ENCODE measurements around the gene CLK2. TPM values are rescaled to one million over a fixed set of nuclear protein-coding genes. Genes with fewer than 3 reads are reported as not detected.

Gene CLK2
- polyA plus RNA-seq, 1 donor (not counting 4 experiments of a cell fraction or from before 2014, with no cell fraction given): 45.3 TPM

GRCh38 chr1:155245163-155245524 lies 28.2 kb downstream of the CLK2 start:
- DNase-seq (ENCODE audit: low read depth, low spot score) (no peak), FAIRE-seq (no peak)
- no peaks in the 10 kb centered on the region for H3K79me2 ChIP-seq (ENCODE audit: control insufficient read depth, insufficient read depth, low read length)
- peak overlapping the region; percentile 66 to 80 (median 75) for H3K4me3 ChIP-seq (ENCODE audit: control insufficient read depth in 2 of 3, extremely low read depth in 1 of 3, insufficient read depth in 2 of 3, low read depth in 1 of 3, low read length in 3 of 3)
- TF ChIP-seq CTCF (optimal IDR thresholded peaks at IDR 0.05 in 1 of 3, IDR thresholded peaks at IDR 0.05 in 1 of 3, conservative IDR thresholded peaks at IDR 0.05 in 1 of 3; ENCODE audit: extremely low read depth in 1 of 3, insufficient read depth in 2 of 3, low read length in 3 of 3) (no peak), EZH2 (IDR thresholded peaks at IDR 0.05; ENCODE audit: low read length) (no peak)
- H3K27ac ChIP-seq (ENCODE audit: control insufficient read depth, insufficient read depth, low read length): peak overlapping the region; percentile 71
- H4K20me1 ChIP-seq (ENCODE audit: control insufficient read depth, extremely low read depth, insufficient read depth, low read length): no peaks in the 10 kb centered on the region
- H3K4me2 ChIP-seq (ENCODE audit: control insufficient read depth, extremely low read depth, insufficient read depth, low read depth, low read length): peak overlapping the region; percentile 86
- peaks cover 19% of the 10 kb centered on the region for H3K4me1 ChIP-seq (ENCODE audit: control insufficient read depth, extremely low read depth, insufficient read depth, low read length)
- no peaks in the 10 kb centered on the region for H3K27me3 ChIP-seq (ENCODE audit: control insufficient read depth, extremely low read depth, insufficient read depth, low read length)
- peak overlapping the region; percentile 84 for H3K9ac ChIP-seq (ENCODE audit: control insufficient read depth, extremely low read depth, insufficient read depth, low read length)
- peak overlapping the region; percentile 94 for H2AFZ ChIP-seq (ENCODE audit: control insufficient read depth, low read length)
- H3K9me3 ChIP-seq (ENCODE audit: control insufficient read depth, low read depth, low read length): no peaks in the 10 kb centered on the region
- peaks cover 11 to 16% of the 10 kb centered on the region in 2 experiments for H3K36me3 ChIP-seq (ENCODE audit: control insufficient read depth in 2 of 2, extremely low read depth in 1 of 2, insufficient read depth in 2 of 2, low read length in 2 of 2)
- dilution Hi-C loops (cut with MboI; ENCODE audit: extremely low pct_ligation_motif_present, low sequenced_read_pairs): no loop called here
- H3K9me1 ChIP-seq (ENCODE audit: control insufficient read depth, extremely low read depth, insufficient read depth, low read length): no peaks in the 10 kb centered on the region

DNA sequence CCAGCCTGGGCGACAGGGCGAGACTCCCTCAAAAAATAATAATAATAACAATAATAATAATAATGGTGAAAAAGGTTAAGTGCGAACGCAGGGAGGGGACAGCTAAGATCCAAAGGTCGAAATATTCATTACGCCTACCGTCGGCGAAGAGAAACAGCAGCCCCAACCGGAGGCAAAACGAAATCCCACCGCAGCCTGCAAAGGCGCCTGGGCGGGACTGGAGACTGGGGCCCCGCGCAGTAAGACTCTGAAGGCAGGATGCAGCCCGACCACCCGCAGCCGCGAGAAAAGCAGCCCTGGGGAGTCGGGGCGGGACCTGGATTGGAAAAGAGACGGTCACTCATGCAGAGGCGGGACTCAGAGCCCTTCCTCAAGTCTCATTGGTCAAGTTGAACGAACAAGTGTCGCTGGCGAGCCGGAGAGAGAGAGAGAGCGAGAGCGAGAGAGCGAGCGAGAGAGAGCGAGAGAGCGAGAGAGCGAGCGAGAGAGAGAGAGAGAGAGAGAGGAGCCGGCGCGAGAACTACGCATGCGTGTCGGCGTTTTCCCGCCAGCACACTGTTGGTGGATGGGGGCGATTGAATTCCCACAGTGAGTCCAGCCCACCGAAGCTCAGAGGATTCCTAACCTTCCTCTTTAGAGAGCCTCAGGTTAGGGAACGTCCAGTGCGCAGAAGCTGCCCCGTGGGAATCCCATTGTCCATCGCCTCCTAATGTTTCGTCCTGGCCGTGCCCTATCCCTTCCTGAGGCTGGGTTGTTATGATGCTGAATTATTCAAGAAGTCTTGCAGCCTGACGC lies 28.7 kb downstream of the CLK2 start:
- no peaks in the 10 kb centered on the region for H3K79me2 ChIP-seq (ENCODE audit: control insufficient read depth, insufficient read depth, low read length)

More for the DNA sequence above, 28.7 kb downstream of the CLK2 start:
- H2AFZ ChIP-seq (ENCODE audit: control insufficient read depth, low read length): peak overlapping the region; percentile 94
- no peaks in the 10 kb centered on the region for H3K9me1 ChIP-seq (ENCODE audit: control insufficient read depth, extremely low read depth, insufficient read depth, low read length)
- peaks cover 19% of the 10 kb centered on the region for H3K4me1 ChIP-seq (ENCODE audit: control insufficient read depth, extremely low read depth, insufficient read depth, low read length)
- peak; percentile 97 for DNase-seq (ENCODE audit: low read depth, low spot score)
- H3K27ac ChIP-seq (ENCODE audit: control insufficient read depth, insufficient read depth, low read length): peak overlapping the region; percentile 71
- H3K9ac ChIP-seq (ENCODE audit: control insufficient read depth, extremely low read depth, insufficient read depth, low read length): peak overlapping the region; percentile 84
- no peak for TF ChIP-seq EZH2 (IDR thresholded peaks at IDR 0.05; ENCODE audit: low read length)
- TF ChIP-seq CTCF (optimal IDR thresholded peaks at IDR 0.05 in 1 of 3, IDR thresholded peaks at IDR 0.05 in 1 of 3, conservative IDR thresholded peaks at IDR 0.05 in 1 of 3; ENCODE audit: extremely low read depth in 1 of 3, insufficient read depth in 2 of 3, low read length in 3 of 3): peak in 1 of 3 experiments; percentile 56
- dilution Hi-C loops (cut with MboI; ENCODE audit: extremely low pct_ligation_motif_present, low sequenced_read_pairs): no loop called here
- H3K27me3 ChIP-seq (ENCODE audit: control insufficient read depth, extremely low read depth, insufficient read depth, low read length): no peaks in the 10 kb centered on the region
- peaks cover 11 to 13% of the 10 kb centered on the region in 2 experiments for H3K36me3 ChIP-seq (ENCODE audit: control insufficient read depth in 2 of 2, extremely low read depth in 1 of 2, insufficient read depth in 2 of 2, low read length in 2 of 2)
- no peaks in the 10 kb centered on the region for H4K20me1 ChIP-seq (ENCODE audit: control insufficient read depth, extremely low read depth, insufficient read depth, low read length)
- H3K4me2 ChIP-seq (ENCODE audit: control insufficient read depth, extremely low read depth, insufficient read depth, low read depth, low read length): peak overlapping the region; percentile 86
- no peaks in the 10 kb centered on the region for H3K9me3 ChIP-seq (ENCODE audit: control insufficient read depth, low read depth, low read length)
- H3K4me3 ChIP-seq (ENCODE audit: control insufficient read depth in 2 of 3, extremely low read depth in 1 of 3, insufficient read depth in 2 of 3, low read depth in 1 of 3, low read length in 3 of 3): peak overlapping the region; percentile 66 to 80 (median 75)
- no peak for FAIRE-seq
